ENCODE measurements around the gene FHOD1.

DNA sequence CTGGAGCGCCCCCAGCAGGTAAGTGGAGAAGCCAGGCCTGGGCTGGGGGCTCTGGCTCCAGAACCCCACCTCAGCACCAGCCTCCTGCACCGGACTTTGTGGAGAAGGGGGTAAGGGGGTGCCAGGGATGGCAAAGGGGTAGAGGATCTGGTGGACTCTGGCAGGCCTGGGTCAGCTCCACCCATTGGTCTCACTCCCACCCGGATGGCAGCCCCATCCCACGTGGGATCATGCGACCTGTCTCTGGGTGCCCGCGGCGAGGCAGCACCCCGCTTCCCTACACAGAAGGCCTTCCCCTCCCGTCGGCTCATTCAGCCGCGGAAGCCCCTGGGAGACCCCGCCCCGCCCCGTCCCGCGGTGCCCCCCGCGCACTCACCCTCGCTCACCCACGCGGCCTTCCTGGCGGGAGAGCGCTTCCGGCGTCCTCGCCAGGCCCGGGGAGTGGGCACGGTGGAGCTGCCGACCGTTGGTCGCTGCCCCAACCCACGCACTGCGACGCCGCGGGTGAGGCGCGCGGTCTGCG, 31.6 kb upstream of the FHOD1 start:
- TF ChIP-seq, protein P1, sequence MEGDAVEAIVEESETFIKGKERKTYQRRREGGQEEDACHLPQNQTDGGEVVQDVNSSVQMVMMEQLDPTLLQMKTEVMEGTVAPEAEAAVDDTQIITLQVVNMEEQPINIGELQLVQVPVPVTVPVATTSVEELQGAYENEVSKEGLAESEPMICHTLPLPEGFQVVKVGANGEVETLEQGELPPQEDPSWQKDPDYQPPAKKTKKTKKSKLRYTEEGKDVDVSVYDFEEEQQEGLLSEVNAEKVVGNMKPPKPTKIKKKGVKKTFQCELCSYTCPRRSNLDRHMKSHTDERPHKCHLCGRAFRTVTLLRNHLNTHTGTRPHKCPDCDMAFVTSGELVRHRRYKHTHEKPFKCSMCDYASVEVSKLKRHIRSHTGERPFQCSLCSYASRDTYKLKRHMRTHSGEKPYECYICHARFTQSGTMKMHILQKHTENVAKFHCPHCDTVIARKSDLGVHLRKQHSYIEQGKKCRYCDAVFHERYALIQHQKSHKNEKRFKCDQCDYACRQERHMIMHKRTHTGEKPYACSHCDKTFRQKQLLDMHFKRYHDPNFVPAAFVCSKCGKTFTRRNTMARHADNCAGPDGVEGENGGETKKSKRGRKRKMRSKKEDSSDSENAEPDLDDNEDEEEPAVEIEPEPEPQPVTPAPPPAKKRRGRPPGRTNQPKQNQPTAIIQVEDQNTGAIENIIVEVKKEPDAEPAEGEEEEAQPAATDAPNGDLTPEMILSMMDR (conservative IDR thresholded peaks at IDR 0.05) = peak; percentile 71
- no peak for TF ChIP-seq EZH2 (IDR thresholded peaks at IDR 0.05; ENCODE audit: low read depth)

Data from PC-9 (cell line).